HEK293T (cell line): ENCODE results near the gene OSCP1.

Experiments used
- CTCF ChIA-PET: fragments of 350-600 bp; formaldehyde crosslinking; extraction: SDS; loops from one replicate; lab custom pipeline; 2021; ENCODE audit warnings: antibody characterized with exemption, inconsistent platforms; lab: Yijun Ruan, JAX
- POLR2A ChIA-PET: fragments of 350-600 bp; formaldehyde crosslinking; extraction: SDS; loops from one replicate; lab custom pipeline; 2020; ENCODE audit warnings: antibody characterized with exemption, inconsistent platforms; lab: Yijun Ruan, JAX
- DNase-seq: peaks from one replicate; pipeline ENCODE4 v3.0.0; 2012; ENCODE audit warnings: mixed read lengths; ENCODE audit errors: extremely low spot score
- ARNT ChIP-seq: fragments of 450-650 bp; IDR thresholded peaks from 2 replicates; pipeline ENCODE4 v1.6.1; 2017; ENCODE audit warnings: mild to moderate bottlenecking
- BHLHE40 ChIP-seq: fragments of 450-650 bp; IDR thresholded peaks from 2 replicates; pipeline ENCODE4 v1.6.1; 2016; ENCODE audit warnings: mild to moderate bottlenecking, moderate library complexity, borderline replicate concordance
- CTBP1 ChIP-seq: fragments of 450-650 bp; IDR thresholded peaks from 2 replicates; pipeline ENCODE4 v1.6.1; 2016; ENCODE audit warnings: borderline replicate concordance
- ELF4 ChIP-seq: fragments of 450-650 bp; IDR thresholded peaks from 2 replicates; pipeline ENCODE4 v1.6.1; 2017; ENCODE audit warnings: antibody characterized with exemption
- FOXA1 ChIP-seq: fragments of 450-650 bp; IDR thresholded peaks from 2 replicates; pipeline ENCODE4 v1.6.1; 2016; ENCODE audit warnings: mild to moderate bottlenecking
- FOXK2 ChIP-seq: fragments of 450-650 bp; IDR thresholded peaks from 2 replicates; pipeline ENCODE4 v1.6.1; 2016; ENCODE audit warnings: mild to moderate bottlenecking
- FOXM1 ChIP-seq: fragments of 450-650 bp; IDR thresholded peaks from 2 replicates; pipeline ENCODE4 v1.6.1; 2017; ENCODE audit warnings: mild to moderate bottlenecking, borderline replicate concordance
- HDGF ChIP-seq: fragments of 450-650 bp; IDR thresholded peaks from 2 replicates; pipeline ENCODE4 v1.6.1; 2017; ENCODE audit warnings: antibody characterized with exemption, borderline replicate concordance
- L3MBTL2 ChIP-seq: fragments of 450-650 bp; conservative IDR thresholded peaks from 2 replicates; pipeline ENCODE4 v1.6.1; 2016; ENCODE audit warnings: mild to moderate bottlenecking
- LEF1 ChIP-seq: fragments of 450-650 bp; IDR thresholded peaks from 2 replicates; pipeline ENCODE4 v1.6.1; 2017; ENCODE audit warnings: mild to moderate bottlenecking, borderline replicate concordance
- NFRKB ChIP-seq: fragments of 450-650 bp; IDR thresholded peaks from 2 replicates; pipeline ENCODE4 v1.6.1; 2016; ENCODE audit warnings: mild to moderate bottlenecking, moderate library complexity
- PKNOX1 ChIP-seq: fragments of 450-650 bp; IDR thresholded peaks from 2 replicates; pipeline ENCODE4 v1.6.1; 2016
- SP1 ChIP-seq: fragments of 450-650 bp; IDR thresholded peaks from 2 replicates; pipeline ENCODE4 v1.6.1; 2017
- SUZ12 ChIP-seq: fragments of 450-650 bp; IDR thresholded peaks from 2 replicates; pipeline ENCODE4 v1.6.1; 2016; ENCODE audit warnings: mild to moderate bottlenecking
- TARDBP ChIP-seq: fragments of 450-650 bp; IDR thresholded peaks from 2 replicates; pipeline ENCODE4 v1.6.1; 2016
- ZNF384 ChIP-seq: fragments of 450-650 bp; IDR thresholded peaks from 2 replicates; pipeline ENCODE4 v1.6.1; 2016

The OSCP1 gene

GRCh38 chr1:36411674-36412648 is 38.3 kb downstream of the OSCP1 start:
- peak; percentile 18 for DNase-seq
- POLR2A ChIA-PET = interaction anchor here (0.7 to 2.3 kb wide), 5 partner anchors 11 to 60 kb away, joined by 3 to 12 read pairs (median 5); partner anchors contain the start of gene STK40
- TF ChIP-seq FOXM1 (no peak), ZNF384 (no peak), LEF1 (no peak)
- CTCF ChIA-PET = interaction anchor here (0.6 to 1.5 kb wide), 3 partner anchors 10 to 262 kb away, joined by 3 to 5 read pairs (median 3); no protein-coding TSS in a partner anchor

DNA sequence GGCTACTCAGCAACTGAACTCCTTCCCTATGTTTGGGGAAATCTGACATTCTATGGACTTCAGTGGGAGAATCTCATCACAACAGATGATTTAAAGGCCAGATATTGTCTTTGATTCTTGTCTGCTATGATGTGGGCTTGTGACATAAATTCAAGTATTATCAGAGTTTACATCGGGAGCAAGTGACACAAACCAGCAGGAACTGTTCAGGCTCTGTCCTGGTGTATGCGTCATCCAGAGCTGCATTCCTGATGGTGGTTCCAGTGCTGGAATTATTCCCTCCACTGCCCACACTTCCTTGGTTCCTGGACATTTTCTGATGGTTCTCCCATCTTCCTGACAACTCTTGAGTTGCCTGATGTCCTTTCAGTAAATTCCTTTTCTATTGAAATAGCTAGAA is 41.8 kb downstream of the OSCP1 start:
- TF ChIP-seq ARNT = no peak
- TF ChIP-seq SP1 = no peak
- TF ChIP-seq LEF1 = no peak
- TF ChIP-seq ELF4 = no peak
- no peak for TF ChIP-seq FOXK2
- no peak for TF ChIP-seq NFRKB
- TF ChIP-seq PKNOX1 = no peak
- no peak for TF ChIP-seq CTBP1
- no peak for TF ChIP-seq FOXA1
- no peak for TF ChIP-seq TARDBP
- no peak for TF ChIP-seq SUZ12
- TF ChIP-seq HDGF = no peak
- no peak for TF ChIP-seq ZNF384
- TF ChIP-seq FOXM1 = no peak
- TF ChIP-seq BHLHE40 = no peak
- no peak for TF ChIP-seq L3MBTL2
- CTCF ChIA-PET = no interaction called here
- no peak for DNase-seq
- POLR2A ChIA-PET = interaction anchor here (1.4 kb wide), 1 partner anchor 22 kb away, joined by 3 read pairs; no protein-coding TSS in a partner anchor

DNA sequence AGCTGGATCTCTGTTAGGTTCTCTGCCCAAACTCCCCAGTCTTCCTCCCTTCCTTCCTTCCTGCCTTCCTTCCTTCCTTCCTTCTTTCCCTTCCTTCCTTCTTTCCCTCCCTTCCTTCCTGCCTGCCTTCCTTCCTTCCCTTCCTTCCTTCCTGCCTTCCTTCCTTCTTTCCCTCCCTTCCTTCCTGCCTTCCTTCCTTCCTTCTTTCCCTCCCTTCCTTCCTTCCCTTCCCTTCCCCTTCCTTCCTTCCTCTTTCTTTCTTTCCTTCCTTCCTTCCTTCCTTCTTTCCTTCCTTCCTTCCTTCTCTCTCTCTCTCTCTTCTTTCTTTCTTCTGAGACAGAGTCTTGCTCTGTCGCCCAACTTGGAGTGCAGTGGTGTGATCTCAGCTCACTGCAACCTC is 43.8 kb downstream of the OSCP1 start:
- ChIA-PET CTCF (no interaction called here), POLR2A (interaction anchor here (0.7 kb wide), 1 partner anchor 44 kb away, joined by 4 read pairs; the partner anchor contains the start of gene OSCP1)
- DNase-seq = no peak
- TF ChIP-seq ELF4 = no peak
- TF ChIP-seq FOXM1 = no peak
- TF ChIP-seq ZNF384 = no peak
- no peak for TF ChIP-seq L3MBTL2
- TF ChIP-seq TARDBP = no peak
- no peak for TF ChIP-seq FOXK2
- TF ChIP-seq LEF1 = no peak
- TF ChIP-seq ARNT = no peak
- no peak for TF ChIP-seq CTBP1
- TF ChIP-seq SP1 = no peak
- TF ChIP-seq PKNOX1 = no peak
- TF ChIP-seq NFRKB = no peak
- no peak for TF ChIP-seq HDGF
- no peak for TF ChIP-seq BHLHE40
- no peak for TF ChIP-seq SUZ12
- TF ChIP-seq FOXA1 = no peak

GRCh38 chr1:36402504-36402890 is 47.8 kb downstream of the OSCP1 start:
- TF ChIP-seq SP1 (no peak), PKNOX1 (no peak), FOXA1 (no peak), NFRKB (no peak), BHLHE40 (no peak), L3MBTL2 (no peak), CTBP1 (no peak), HDGF (no peak)
- POLR2A ChIA-PET = interaction anchor here (7.7 kb wide), 1 partner anchor 15 kb away, joined by 147 read pairs; no protein-coding TSS in a partner anchor
- CTCF ChIA-PET = interaction anchor here (0.6 to 0.7 kb wide), 2 partner anchors 10 to 179 kb away, joined by 3 read pairs; no protein-coding TSS in a partner anchor
- DNase-seq = no peak

DNA sequence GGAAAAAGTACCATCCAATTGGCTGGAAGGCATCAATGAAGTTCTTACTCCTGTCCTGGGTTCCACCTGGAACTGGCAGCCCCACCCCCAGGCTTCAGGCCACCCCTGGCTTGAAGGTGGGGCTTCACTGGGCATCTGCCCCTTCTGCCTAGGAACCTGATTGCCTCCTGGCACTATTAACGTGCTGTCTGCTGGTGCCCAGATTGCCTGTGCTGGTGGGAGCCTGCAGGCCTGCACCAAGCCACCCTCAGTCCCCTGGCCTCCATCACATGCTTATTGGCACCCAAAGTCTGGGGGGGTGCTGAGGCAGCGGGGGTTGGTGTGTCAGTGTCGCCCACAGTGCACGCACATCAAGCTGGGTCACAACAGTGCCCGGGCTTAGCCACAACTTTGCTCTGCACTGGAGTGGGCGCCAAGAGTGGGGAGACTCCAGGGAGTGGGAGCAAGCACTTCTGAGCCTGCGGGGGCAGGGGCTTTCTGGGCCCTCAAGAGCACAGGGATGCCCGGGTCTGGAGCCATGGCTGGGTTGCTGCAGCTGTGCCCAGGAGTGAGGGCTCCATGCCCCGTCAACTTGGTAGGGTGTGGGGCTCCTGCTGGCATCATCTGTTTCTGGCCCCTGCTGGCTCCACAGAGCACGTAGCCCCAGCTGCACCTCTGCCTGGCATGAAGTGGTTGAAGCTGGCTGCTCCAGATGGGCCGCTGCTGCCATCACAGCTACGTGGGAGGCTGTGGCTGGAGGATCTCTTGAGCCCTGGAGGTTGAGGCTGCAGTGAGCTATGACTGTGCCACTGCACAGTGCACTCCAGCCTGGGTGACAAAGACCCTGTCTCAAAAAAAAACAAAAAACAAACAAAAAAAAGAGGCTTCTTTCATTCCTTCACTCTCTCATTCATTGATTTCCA is 48.4 kb downstream of the OSCP1 start:
- ChIA-PET POLR2A (interaction anchor here (0.6 to 7.7 kb wide), 3 partner anchors 14 to 947 kb away, joined by 4 to 147 read pairs (median 8); partner anchors contain the start of gene OSCP1), CTCF (interaction anchor here (0.7 kb wide), 1 partner anchor 10 kb away, joined by 3 read pairs; no protein-coding TSS in a partner anchor)
- TF ChIP-seq ELF4 (no peak), FOXM1 (no peak), NFRKB (no peak), FOXK2 (no peak), BHLHE40 (no peak), LEF1 (no peak), CTBP1 (no peak), ARNT (no peak), PKNOX1 (no peak), SP1 (no peak), HDGF (no peak), SUZ12 (no peak), TARDBP (no peak), FOXA1 (no peak)
- no peak for DNase-seq
